ENCODE results near the gene PTPRD. TPM values are rescaled to one million over a fixed set of nuclear protein-coding genes. Genes with fewer than 3 reads are reported as not detected.

PTPRD gene
- total and polyA plus RNA-seq, 2 of the 4 experiments (the other 2 are of a cell fraction), result 0.07 to 0.18 TPM

- Histone ChIP-seq H4K91ac (ENCODE audit: insufficient read depth, low read depth, low read length) (no peak overlapping the region), H3K23ac (ENCODE audit: low read depth, low read length) (no peak overlapping the region), H2BK15ac (ENCODE audit: low read depth, low read length) (no peak overlapping the region), H3K79me1 (ENCODE audit: low read depth in 1 of 2, low read length in 2 of 2) (no peaks in the 10 kb centered on the region), H3K9ac (ENCODE audit: low read depth, low read length) (no peak overlapping the region), H3K27ac (ENCODE audit: insufficient read depth, low read length) (no peak overlapping the region), H4K20me1 (ENCODE audit: insufficient read depth, low read length) (no peaks in the 10 kb centered on the region), H2BK5ac (ENCODE audit: low read depth, low read length, poor library complexity, severe bottlenecking) (no peak overlapping the region), H4K5ac (ENCODE audit: low read depth, low read length) (no peak overlapping the region), H2AK9ac (replicated peaks; ENCODE audit: low read depth, low read length, poor library complexity) (no peak overlapping the region), H3K9me1 (ENCODE audit: insufficient read depth, low read length) (no peaks in the 10 kb centered on the region), H2AFZ (replicated peaks; ENCODE audit: low read length, poor library complexity) (no peak overlapping the region), H2BK120ac (ENCODE audit: low read depth, low read length) (no peak overlapping the region), H3K4me3 (ENCODE audit: insufficient read depth, low read depth, low read length) (no peak overlapping the region), H3K4me1 (ENCODE audit: control insufficient read depth, insufficient read depth, low read length) (no peaks in the 10 kb centered on the region), H3K56ac (ENCODE audit: extremely low read depth, insufficient read depth, low read length) (no peak overlapping the region), H3K4me2 (ENCODE audit: low read depth, low read length) (no peak overlapping the region), H3K14ac (replicated peaks; ENCODE audit: low read depth, low read length) (no peak overlapping the region), H3K9me3 (ENCODE audit: control insufficient read depth, insufficient read depth, low read length) (no peaks in the 10 kb centered on the region), H4K8ac (ENCODE audit: low read depth in 2 of 2, low read length in 2 of 2) (no peak overlapping the region), H2AK5ac (ENCODE audit: low read depth, low read length) (no peak overlapping the region), H3K4ac (ENCODE audit: low read depth, low read length) (no peak overlapping the region), H3K36me3 (ENCODE audit: control insufficient read depth, insufficient read depth, low read length) (no peaks in the 10 kb centered on the region), H2BK20ac (ENCODE audit: low read depth, low read length) (no peak overlapping the region), H3K18ac (ENCODE audit: low read depth, low read length) (no peak overlapping the region), H3K27me3 (ENCODE audit: control insufficient read depth, insufficient read depth, low read length) (no peaks in the 10 kb centered on the region)
- no peak for TF ChIP-seq MXI1 (IDR thresholded peaks at IDR 0.05; ENCODE audit: borderline replicate concordance, low read depth, low read length)
- no peak for TF ChIP-seq BHLHE40 (IDR thresholded peaks at IDR 0.05; ENCODE audit: low read depth, low read length)
- no peak for TF ChIP-seq MAFK (IDR thresholded peaks at IDR 0.05; ENCODE audit: low read depth, low read length)
- no peak for TF ChIP-seq USF2 (IDR thresholded peaks at IDR 0.05; ENCODE audit: low read depth, low read length)
- no peak for TF ChIP-seq CEBPB (IDR thresholded peaks at IDR 0.05; ENCODE audit: low read depth, low read length)
- no peak for TF ChIP-seq MAZ (IDR thresholded peaks at IDR 0.05; ENCODE audit: borderline replicate concordance, low read depth, low read length)
- no peak for TF ChIP-seq CTCF (conservative IDR thresholded peaks at IDR 0.05; ENCODE audit: low read depth, low read length)
- TF ChIP-seq SMC3 (IDR thresholded peaks at IDR 0.05; ENCODE audit: low read depth, low read length), result no peak
- no peak for TF ChIP-seq POLR2A (IDR thresholded peaks at IDR 0.05; ENCODE audit: low read depth, low read length)
- DNase-seq (no peak), ATAC-seq (ENCODE audit: low read depth) (no peak)
- POLR2A ChIA-PET (ENCODE audit: unreplicated experiment), result no interaction called here
- CTCF ChIA-PET, result no interaction called here
- intact Hi-C loops (cut with micrococcal nuclease) (no loop called here), dilution Hi-C loops (cut with HindIII; ENCODE audit: low sequenced_read_pairs, unreplicated experiment) (no loop called here), in situ Hi-C loops (cut with MboI; ENCODE audit: low sequenced_read_pairs) (no loop called here)
- 80% methylated on average over 1 of the region's 5 CpGs; no CpG with 5 or more reads in 1 of the 2 experiments for WGBS, 2 experiments (ENCODE audit: extremely low coverage in 2 of 2, insufficient read length in 1 of 2)
- BruUV-seq (replicated peaks), result no TSS peak
Measured at GRCh38 chr9:9970514-9970913, 642.3 kb downstream of the PTPRD start.
